HepG2 (cell line): ENCODE measurements around the gene EEF1AKMT1. TPM values are rescaled to one million over a fixed set of nuclear protein-coding genes. Genes with fewer than 3 reads are reported as not detected.
A peak's percentile ranks its signal among the peaks of the same experiment; 100 is the strongest.

Source experiments
- BORCS8-MEF2B ChIP-seq: sonication (generic); formaldehyde crosslinking; IDR thresholded peaks from 2 replicates; pipeline ENCODE4 v1.8.0; 2022; ENCODE audit warnings: mild to moderate bottlenecking, missing genetic modification reagents
- CSRNP2 ChIP-seq: sonication (generic); formaldehyde crosslinking; conservative IDR thresholded peaks from 2 replicates; pipeline ENCODE4 v1.8.0; 2022; ENCODE audit warnings: low read depth, missing genetic modification reagents
- DZIP1 ChIP-seq: sonication (generic); formaldehyde crosslinking; IDR thresholded peaks from 2 replicates; pipeline ENCODE4 v1.5.0; 2020; ENCODE audit warnings: mild to moderate bottlenecking, missing genetic modification reagents
- ETV6 ChIP-seq: sonication (generic); formaldehyde crosslinking; conservative IDR thresholded peaks from 2 replicates; pipeline ENCODE4 v1.4.0; 2020; ENCODE audit warnings: missing genetic modification reagents
- KAT8 ChIP-seq: IDR thresholded peaks from 2 replicates; pipeline ENCODE4 v1.6.1; 2016; ENCODE audit warnings: missing genetic modification reagents, missing compliant biosample characterization
- KDM5B ChIP-seq: sonication (generic); formaldehyde crosslinking; IDR thresholded peaks from 2 replicates; pipeline ENCODE4 v1.4.0; 2020; ENCODE audit warnings: missing genetic modification reagents, mild to moderate bottlenecking, borderline replicate concordance
- MTA3 ChIP-seq: sonication (generic); formaldehyde crosslinking; IDR thresholded peaks from 2 replicates; pipeline ENCODE4 v1.4.0; 2020; ENCODE audit warnings: missing genetic modification reagents
- MXD3 ChIP-seq: IDR thresholded peaks from 2 replicates; pipeline ENCODE4 v1.6.1; 2016; ENCODE audit warnings: mild to moderate bottlenecking, missing biosample characterization, missing genetic modification reagents
- RXRA ChIP-seq: sonication (generic); formaldehyde crosslinking; IDR thresholded peaks from 2 replicates; pipeline ENCODE4 v1.5.1; 2020; ENCODE audit warnings: missing genetic modification reagents
- SALL1 ChIP-seq: sonication (generic); formaldehyde crosslinking; IDR thresholded peaks from 2 replicates; pipeline ENCODE4 v1.8.0; 2022; ENCODE audit warnings: mild to moderate bottlenecking, missing genetic modification reagents
- SATB2 ChIP-seq: sonication (generic); formaldehyde crosslinking; IDR thresholded peaks from 2 replicates; pipeline ENCODE4 v1.5.0; 2020; ENCODE audit warnings: missing genetic modification reagents
- ZBTB1 ChIP-seq: sonication (generic); formaldehyde crosslinking; IDR thresholded peaks from 2 replicates; pipeline ENCODE4 v1.4.0; 2020; ENCODE audit warnings: missing genetic modification reagents, borderline replicate concordance
- ZBTB14 ChIP-seq: sonication (generic); formaldehyde crosslinking; IDR thresholded peaks from 2 replicates; pipeline ENCODE4 v1.4.0; 2020; ENCODE audit warnings: missing genetic modification reagents
- ZBTB8A ChIP-seq: sonication (generic); formaldehyde crosslinking; IDR thresholded peaks from 2 replicates; pipeline ENCODE4 v1.4.0; 2020; ENCODE audit warnings: mild to moderate bottlenecking, low read depth, missing genetic modification reagents, borderline replicate concordance
- ZKSCAN8 ChIP-seq: IDR thresholded peaks from 2 replicates; pipeline ENCODE4 v1.6.1; 2016; ENCODE audit warnings: borderline replicate concordance, missing genetic modification reagents, missing compliant biosample characterization
- ZMYM3 ChIP-seq: sonication (generic); formaldehyde crosslinking; IDR thresholded peaks from 2 replicates; pipeline ENCODE4 v1.5.1; 2020; ENCODE audit warnings: mild to moderate bottlenecking, missing genetic modification reagents
- ZSCAN22 ChIP-seq: sonication (generic); formaldehyde crosslinking; IDR thresholded peaks from 2 replicates; pipeline ENCODE4 v1.4.0; 2020; ENCODE audit warnings: mild to moderate bottlenecking, missing genetic modification reagents
- polyA plus RNA-seq, 8 experiments: library from polyadenylated mRNA; depleted of rRNA in 3 of 8; stranded (reverse) in 7 of 8; unstranded in 1 of 8; fragments of >200 nt; fragmentation: Illumina TruSeq in 4 of 8; extraction: Trizol in 4 of 8; gene quantifications; 2 replicates each; pipeline versions ENCODE4 v1.2.1 to v1.2.3, GENCODE V29; 2011 to 2016; ENCODE audit warnings: low read depth in 4 of 8, missing spikeins in 1 of 8, mixed read lengths in 1 of 8; ENCODE audit not compliant: insufficient read depth in 1 of 8
- total RNA-seq, 5 experiments: library from RNA; depleted of rRNA; stranded (reverse); fragments of >200 nt; fragmentation: Illumina TruSeq; extraction: Trizol; gene quantifications; 2 replicates each; pipeline ENCODE4 v1.2.3, GENCODE V29; 2016; ENCODE audit warnings: low read depth in 1 of 5
- TF ChIP-seq, protein P1 (sequence below): IDR thresholded peaks from 2 replicates; pipeline ENCODE4 v1.6.1; 2012; ENCODE audit warnings: inconsistent platforms
- TF ChIP-seq, protein P2 (sequence below): sonication (generic); formaldehyde crosslinking; IDR thresholded peaks from 2 replicates; pipeline ENCODE4 v1.5.0; 2020; ENCODE audit warnings: missing genetic modification reagents
- TF ChIP-seq, protein P3 (sequence below): IDR thresholded peaks from 2 replicates; pipeline ENCODE4 v1.6.1; 2016; ENCODE audit warnings: control low read depth

EEF1AKMT1 gene
- total and polyA plus RNA-seq, 2 of the 13 experiments (the other 11 are each of a cell fraction or from before 2014, with no cell fraction given), result 6.0 to 16.1 TPM

DNA sequence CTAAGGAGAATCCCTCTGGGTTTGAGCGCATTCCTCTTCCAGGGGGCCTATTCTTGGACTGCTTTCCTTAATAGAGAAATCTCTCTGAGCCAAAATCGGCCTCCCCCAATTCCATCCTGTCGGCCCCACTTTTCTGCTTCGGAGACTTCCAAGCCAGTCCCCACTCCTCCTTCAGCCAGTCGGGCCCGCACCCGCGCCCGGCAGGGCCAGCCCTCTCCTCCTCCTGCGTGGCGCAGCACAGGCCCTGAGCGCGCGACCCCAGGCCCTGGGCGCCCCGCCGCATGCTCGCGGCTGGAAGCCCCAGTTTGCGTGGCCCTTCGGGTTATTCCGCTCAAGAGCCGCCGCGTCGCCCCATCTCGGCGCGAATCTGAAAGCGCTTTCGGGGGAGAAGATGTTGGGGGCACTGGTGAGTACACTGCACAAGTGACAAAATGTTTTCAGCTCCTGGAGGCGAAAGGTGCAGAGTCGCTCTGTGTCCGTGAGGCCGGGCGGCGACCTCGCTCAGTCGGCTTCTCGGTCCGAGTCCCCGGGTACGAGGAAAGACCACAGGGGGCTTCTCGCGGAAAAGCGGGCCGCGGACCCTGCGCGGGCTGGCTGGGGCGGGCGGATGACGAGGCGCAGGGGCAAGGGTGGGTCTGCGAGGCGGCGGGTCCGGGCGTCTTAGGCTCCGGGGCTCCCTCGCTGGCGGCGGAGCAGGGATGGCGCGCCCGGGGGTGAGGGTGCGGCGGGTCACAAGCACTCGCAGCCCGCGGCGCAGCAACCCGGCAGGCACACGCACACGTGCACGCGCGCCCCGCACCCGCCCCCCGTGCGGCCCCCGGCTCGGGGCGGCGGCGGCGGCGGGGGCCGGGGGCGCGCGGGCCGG, 70.6 kb downstream of the EEF1AKMT1 start, which contains the start of gene IL17D (continued):
- TF ChIP-seq CSRNP2 (CRISPR knock-in tag) (no peak), MTA3 (no peak), ZMYM3 (CRISPR knock-in tag) (no peak), ZSCAN22 (CRISPR knock-in tag) (0 out of 2 replicates have a peak, but pooled peaks have one; percentile 50), SATB2 (CRISPR knock-in tag) (no peak), KDM5B (CRISPR knock-in tag) (peak; percentile 81), ETV6 (CRISPR knock-in tag) (0 out of 2 replicates have a peak, but pooled peaks have one; percentile 24), RXRA (CRISPR knock-in tag) (peak; percentile 25; the same call in 1 of the 2 replicates), ZBTB1 (CRISPR knock-in tag) (no peak), KAT8 (0 out of 2 replicates have a peak, but pooled peaks have one; percentile 18), DZIP1 (CRISPR knock-in tag) (0 out of 2 replicates have a peak, but pooled peaks have one; percentile 44), ZBTB8A (CRISPR knock-in tag) (no peak), ZKSCAN8 (CRISPR knock-in tag) (no peak), ZBTB14 (CRISPR knock-in tag) (peak; percentile 68; the same call in 1 of the 2 replicates), BORCS8-MEF2B (CRISPR knock-in tag) (peak; percentile 39; the same call in 1 of the 2 replicates), SALL1 (CRISPR knock-in tag) (peak; percentile 60), MXD3 (no peak; the same call in 1 of the 2 replicates)
- TF ChIP-seq, protein P1, sequence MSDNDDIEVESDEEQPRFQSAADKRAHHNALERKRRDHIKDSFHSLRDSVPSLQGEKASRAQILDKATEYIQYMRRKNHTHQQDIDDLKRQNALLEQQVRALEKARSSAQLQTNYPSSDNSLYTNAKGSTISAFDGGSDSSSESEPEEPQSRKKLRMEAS, result peak; percentile 19; the same call in 1 of the 2 replicates
- TF ChIP-seq, protein P2, sequence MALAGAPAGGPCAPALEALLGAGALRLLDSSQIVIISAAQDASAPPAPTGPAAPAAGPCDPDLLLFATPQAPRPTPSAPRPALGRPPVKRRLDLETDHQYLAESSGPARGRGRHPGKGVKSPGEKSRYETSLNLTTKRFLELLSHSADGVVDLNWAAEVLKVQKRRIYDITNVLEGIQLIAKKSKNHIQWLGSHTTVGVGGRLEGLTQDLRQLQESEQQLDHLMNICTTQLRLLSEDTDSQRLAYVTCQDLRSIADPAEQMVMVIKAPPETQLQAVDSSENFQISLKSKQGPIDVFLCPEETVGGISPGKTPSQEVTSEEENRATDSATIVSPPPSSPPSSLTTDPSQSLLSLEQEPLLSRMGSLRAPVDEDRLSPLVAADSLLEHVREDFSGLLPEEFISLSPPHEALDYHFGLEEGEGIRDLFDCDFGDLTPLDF (CRISPR knock-in tag), result 0 out of 2 replicates have a peak, but pooled peaks have one; percentile 42
- TF ChIP-seq, protein P3, sequence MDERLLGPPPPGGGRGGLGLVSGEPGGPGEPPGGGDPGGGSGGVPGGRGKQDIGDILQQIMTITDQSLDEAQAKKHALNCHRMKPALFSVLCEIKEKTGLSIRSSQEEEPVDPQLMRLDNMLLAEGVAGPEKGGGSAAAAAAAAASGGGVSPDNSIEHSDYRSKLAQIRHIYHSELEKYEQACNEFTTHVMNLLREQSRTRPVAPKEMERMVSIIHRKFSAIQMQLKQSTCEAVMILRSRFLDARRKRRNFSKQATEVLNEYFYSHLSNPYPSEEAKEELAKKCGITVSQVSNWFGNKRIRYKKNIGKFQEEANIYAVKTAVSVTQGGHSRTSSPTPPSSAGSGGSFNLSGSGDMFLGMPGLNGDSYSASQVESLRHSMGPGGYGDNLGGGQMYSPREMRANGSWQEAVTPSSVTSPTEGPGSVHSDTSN (CRISPR knock-in tag), result no peak
